Ureter (tissue), 1 donor: ENCODE data around the gene ZIM2. TPM values are rescaled to one million over a fixed set of nuclear protein-coding genes. Genes with fewer than 3 reads are reported as not detected.
A peak's percentile ranks its signal among the peaks of the same experiment; 100 is the strongest.

Experiments used
- DNase-seq: peaks from one replicate; pipeline ENCODE4 v3.0.0-alpha.2; 2020; ENCODE audit warnings: low spot score
- total RNA-seq: library from RNA; stranded (reverse); gene quantifications from one replicate; pipeline ENCODE4 v1.2.4, GENCODE V29; 2023
- donor health status: DM: yes; HTN: yes; CAD: no.

ZIM2 gene
- total RNA-seq, 1 donor from 2014 or later = 0.21 TPM

- DNase-seq = peak; percentile 95
These were observed 1.4 kb downstream of the ZIM2 start for GRCh38 chr19:56838909-56839651.

DNA sequence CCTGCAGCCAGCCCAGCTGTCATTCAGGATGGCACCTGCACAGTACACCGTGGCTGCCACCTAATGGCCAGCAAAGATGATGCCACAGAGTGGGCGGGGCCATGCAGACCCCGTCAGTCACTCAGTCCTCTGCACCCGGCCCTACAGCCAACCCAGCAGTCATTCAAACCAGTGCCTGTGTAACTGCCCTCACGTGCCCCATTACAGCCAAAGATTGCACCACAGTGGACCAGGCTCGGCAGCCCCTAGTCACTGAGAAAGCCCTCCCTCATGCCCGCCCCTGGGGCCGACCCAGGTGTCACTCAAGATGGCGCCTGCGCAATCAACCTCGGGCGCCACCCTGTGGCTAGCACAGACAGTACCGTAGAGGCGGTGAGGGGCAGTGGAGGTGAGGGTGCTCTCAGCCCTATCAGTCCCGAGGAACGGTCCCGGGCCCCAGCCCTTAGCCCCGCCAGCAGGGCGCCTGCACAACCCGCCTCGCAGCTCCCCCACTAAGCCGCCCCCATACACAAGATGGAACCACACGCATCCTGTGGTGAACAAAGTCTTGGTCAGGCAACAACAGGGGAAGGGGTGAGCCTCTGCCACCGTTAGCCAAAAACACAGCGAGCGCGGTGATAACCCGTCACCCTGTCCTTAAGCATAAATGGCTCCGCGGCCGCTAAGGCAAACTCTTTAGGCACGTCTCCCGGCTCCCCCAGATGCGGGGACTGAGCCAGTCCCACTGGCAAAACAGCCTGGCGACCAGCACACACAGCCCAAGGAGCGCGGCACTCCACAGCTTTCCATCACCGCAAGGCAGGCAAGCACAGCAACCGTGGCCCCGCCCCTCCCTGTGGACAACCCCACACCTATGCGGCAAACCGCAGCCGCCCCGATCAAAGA, 2.3 kb downstream of the ZIM2 start:
- peak; percentile 71 for DNase-seq

GRCh38 chr19:56837492-56838023, 3.0 kb downstream of the ZIM2 start:
- peak; percentile 86 for DNase-seq

GRCh38 chr19:56837004-56837403, 3.5 kb downstream of the ZIM2 start:
- DNase-seq = peak; percentile 43

GRCh38 chr19:56836059-56836458, 4.5 kb downstream of the ZIM2 start:
- no peak for DNase-seq

GRCh38 chr19:56835401-56835800, 5.1 kb downstream of the ZIM2 start:
- DNase-seq = no peak

DNA sequence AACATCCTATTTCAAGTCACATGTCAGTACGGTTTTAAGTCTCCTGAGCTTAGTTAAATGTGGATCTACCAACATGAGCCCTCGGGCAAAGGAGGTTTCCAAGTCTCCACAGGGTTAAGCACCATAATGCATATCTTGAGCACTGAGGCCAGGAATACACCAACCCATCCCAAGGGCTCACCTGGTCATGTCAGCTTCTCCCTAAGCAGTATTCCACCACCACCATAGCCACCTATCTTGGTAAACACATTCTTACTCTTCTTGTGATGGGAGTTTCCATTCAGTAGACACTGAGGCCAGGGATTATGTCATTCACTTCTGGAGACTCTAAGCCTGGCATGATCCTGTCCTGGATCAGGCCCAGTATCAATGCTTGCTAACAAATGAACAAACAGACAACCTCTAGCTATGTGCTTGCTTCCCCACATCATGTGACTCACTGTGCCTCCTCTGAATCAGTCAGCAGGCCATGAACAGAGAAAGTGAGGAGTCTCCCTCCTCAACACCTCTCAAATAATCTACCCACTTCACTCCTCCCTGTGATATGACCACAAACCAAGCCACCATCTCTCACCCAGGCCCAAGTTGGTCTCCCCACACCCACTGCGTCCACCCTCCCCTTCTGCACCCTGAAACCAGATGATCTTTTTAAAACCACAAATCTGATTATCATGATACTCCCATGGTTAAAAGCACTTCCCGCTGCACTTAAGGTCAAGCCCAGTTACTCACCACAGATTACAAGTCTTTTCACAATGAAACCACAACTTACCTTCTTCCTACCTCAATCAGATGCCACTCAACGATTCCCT, 5.8 kb downstream of the ZIM2 start:
- DNase-seq = no peak

DNA sequence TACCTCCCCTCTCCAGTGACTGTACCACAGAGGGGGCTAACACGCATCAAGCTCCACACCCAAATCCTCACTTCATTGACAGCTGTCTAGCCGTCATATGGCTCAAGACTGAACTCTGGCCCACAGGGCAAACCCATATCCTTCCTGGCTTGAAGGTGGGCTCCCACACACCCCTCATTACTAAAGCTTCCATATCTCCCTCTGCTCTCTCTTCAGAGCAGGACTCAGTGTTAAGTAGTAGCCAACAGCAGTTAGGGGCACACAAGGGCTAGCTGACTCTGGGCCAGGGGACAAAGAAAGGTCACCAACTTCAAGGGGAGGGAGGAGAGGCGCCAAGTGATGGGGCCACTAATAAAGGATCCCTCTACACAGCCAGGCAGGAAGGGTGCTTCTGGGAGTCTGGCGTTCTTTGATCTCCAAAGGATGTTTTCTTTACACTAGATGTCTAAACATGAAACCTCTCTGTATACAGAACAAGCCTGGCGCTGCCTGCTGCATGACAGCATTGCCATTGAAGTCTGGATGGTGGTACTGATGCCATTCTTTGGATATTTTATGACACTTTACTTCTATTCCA, 8.1 kb downstream of the ZIM2 start:
- no peak for DNase-seq

DNA sequence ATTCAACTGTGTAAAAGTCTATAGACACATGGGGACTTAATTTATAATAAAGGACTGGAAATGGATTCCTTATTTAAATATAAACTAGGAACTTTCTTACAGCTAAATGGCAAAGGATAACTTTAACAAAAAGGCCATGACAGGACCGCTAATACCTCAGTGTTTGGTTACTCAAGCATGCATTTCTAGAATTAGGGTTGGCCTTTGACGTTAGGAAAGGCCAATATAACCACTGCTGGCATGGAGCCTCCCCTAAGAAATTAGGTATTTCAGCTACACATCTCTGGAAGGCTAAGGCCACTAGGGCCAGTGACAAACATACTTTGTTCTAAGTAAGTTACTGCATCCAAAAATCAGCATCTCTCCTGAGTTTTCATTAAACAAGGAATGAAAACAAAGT, 9.3 kb downstream of the ZIM2 start:
- no peak for DNase-seq

- DNase-seq = no peak
These were observed 10.9 kb downstream of the ZIM2 start for GRCh38 chr19:56829596-56829995.

GRCh38 chr19:56827708-56828107, 12.8 kb downstream of the ZIM2 start:
- DNase-seq = no peak

DNA sequence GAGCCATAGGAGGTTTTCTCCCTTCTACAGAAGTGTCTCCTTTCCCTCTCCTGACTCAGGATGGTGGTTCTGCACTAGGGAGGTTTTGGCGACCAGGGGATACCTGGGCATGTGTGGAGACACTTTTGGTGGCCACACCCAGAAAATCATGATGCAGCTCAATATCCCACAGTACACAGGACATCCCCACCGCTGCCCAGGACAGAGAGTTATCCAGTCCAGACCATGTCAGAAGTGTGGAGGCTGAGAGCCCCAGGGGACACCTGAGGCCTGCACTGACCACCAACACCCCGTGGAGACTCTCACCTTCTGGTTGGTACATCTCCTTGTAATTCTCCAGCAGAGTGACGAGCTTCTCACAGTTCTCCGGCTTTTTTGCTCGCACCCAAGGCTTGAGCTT, 16.6 kb downstream of the ZIM2 start:
- no peak for DNase-seq

- DNase-seq = no peak
These were observed 17.1 kb downstream of the ZIM2 start for GRCh38 chr19:56823417-56823816.

- DNase-seq = no peak
These were observed 17.8 kb downstream of the ZIM2 start for GRCh38 chr19:56822755-56823154.

- no peak for DNase-seq
These were observed 18.9 kb downstream of the ZIM2 start for GRCh38 chr19:56821675-56822074.

DNA sequence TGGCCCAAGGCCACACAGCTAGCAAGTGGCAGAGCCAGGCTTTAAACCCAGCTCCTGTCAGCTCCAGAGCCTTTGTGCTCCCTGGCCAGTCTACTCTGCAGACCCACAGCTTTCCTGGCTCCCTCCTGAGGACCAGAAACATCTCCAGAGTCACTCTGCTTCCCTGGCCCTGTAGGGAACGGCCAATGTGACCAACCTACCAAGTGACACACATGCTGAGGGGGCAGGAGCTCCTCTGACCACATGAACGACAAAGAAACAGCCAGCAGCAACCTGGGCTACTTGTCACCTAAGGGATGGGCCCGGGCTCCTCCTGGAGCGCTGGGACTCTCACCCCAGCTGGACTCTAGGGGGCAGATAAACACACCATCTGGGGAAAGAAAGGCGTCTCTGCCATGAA, 19.3 kb downstream of the ZIM2 start:
- no peak for DNase-seq

- DNase-seq = no peak
These were observed 21.4 kb downstream of the ZIM2 start for GRCh38 chr19:56819166-56819565.

GRCh38 chr19:56814656-56815055, 25.9 kb downstream of the ZIM2 start:
- no peak for DNase-seq

DNA sequence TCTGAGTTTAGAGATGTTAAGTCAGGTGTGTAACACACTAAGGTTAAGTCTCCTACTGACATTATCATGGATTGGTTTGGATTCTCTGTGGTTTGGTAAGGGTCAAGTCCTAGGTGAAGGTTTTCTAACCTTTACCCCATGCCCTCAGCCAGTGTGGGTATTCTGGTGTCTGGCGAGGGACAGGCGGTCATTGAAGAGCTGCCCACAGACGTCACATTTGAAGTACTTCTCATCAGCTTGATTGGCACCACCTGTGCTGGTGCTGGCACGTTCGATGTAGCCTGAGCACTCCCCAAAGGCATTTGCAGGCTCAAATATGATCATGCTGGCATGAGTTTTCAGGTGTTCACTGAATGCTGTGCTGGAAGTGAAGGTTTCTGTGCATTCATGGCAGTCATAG, 27.0 kb downstream of the ZIM2 start:
- no peak for DNase-seq

DNA sequence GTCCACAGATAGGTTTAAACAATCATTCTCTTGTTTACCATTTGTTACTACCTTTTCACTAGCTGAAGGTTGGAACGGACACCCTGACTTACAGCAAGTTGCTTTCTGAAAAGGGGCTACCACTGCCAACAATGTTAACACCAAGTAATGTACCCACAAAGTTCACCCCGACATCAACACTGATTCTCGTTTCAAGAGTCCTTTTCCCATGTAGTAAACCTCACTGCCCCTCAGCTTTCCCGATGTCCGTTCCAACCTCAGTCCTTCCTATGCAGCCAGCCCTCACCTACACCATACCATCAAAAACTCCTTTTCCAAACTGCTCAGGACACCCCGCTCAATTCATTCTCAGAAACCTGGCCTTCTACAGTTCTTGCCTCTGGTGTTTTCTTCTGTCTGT, 29.0 kb downstream of the ZIM2 start:
- DNase-seq = no peak

DNA sequence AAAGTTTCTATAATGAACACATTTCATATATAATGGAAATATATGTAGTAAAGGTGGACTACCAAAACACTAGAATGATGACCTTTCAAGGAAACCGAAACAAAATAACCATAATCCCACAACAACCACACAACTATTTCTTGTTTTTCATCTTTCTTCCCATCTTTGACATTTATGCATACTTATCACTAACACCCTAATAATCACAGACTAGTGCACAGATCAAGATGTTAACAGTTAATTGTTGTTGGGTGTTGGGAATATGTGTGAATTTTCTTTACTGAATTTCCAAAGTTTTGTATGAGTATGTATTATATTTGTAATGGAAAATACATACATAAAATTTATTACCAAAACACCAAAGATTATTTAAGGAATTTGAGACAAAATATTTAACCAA, 30.3 kb downstream of the ZIM2 start:
- DNase-seq = no peak
